Measurements from ENCODE around the gene CDPF1. TPM values are rescaled to one million over a fixed set of nuclear protein-coding genes. Genes with fewer than 3 reads are reported as not detected.

Gene CDPF1
- total RNA-seq, 1 donor from 2014 or later = 6.4 TPM

DNA sequence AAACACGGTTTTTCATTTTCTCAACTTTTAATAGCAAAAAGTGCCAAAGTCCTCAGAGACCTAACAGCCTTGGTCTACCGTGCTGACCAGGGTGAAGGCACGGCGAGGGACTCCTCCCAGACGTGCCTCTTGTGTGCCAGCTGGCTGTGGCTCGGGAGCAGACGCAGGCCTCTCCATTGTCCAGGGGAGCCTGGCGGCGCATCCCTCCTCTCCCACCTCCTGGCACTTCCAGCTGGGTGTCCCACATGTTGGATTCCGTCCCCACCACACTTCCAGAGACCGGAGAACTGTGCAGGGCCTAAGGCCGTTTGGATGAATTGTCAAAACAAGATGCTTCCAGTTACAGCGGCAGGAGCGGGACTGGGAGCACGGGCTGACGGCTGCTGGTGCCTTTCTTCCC is 11.6 kb downstream of the CDPF1 start:
- H3K9me3 ChIP-seq (replicated peaks) = no peaks in the 10 kb centered on the region
- H3K4me3 ChIP-seq = no peak overlapping the region
- H3K27me3 ChIP-seq (ENCODE audit: low read depth) = no peaks in the 10 kb centered on the region
- H3K4me1 ChIP-seq = peaks cover 74% of the 10 kb centered on the region
- no peak for DNase-seq
- peaks cover 39% of the 10 kb centered on the region for H3K36me3 ChIP-seq
- H3K27ac ChIP-seq (replicated peaks) = peak overlapping the region; percentile 83
- TF ChIP-seq, protein P1, sequence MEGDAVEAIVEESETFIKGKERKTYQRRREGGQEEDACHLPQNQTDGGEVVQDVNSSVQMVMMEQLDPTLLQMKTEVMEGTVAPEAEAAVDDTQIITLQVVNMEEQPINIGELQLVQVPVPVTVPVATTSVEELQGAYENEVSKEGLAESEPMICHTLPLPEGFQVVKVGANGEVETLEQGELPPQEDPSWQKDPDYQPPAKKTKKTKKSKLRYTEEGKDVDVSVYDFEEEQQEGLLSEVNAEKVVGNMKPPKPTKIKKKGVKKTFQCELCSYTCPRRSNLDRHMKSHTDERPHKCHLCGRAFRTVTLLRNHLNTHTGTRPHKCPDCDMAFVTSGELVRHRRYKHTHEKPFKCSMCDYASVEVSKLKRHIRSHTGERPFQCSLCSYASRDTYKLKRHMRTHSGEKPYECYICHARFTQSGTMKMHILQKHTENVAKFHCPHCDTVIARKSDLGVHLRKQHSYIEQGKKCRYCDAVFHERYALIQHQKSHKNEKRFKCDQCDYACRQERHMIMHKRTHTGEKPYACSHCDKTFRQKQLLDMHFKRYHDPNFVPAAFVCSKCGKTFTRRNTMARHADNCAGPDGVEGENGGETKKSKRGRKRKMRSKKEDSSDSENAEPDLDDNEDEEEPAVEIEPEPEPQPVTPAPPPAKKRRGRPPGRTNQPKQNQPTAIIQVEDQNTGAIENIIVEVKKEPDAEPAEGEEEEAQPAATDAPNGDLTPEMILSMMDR (IDR thresholded peaks at IDR 0.05; ENCODE audit: borderline replicate concordance) = no peak
- intact Hi-C loops (cut with micrococcal nuclease) = no loop called here

DNA sequence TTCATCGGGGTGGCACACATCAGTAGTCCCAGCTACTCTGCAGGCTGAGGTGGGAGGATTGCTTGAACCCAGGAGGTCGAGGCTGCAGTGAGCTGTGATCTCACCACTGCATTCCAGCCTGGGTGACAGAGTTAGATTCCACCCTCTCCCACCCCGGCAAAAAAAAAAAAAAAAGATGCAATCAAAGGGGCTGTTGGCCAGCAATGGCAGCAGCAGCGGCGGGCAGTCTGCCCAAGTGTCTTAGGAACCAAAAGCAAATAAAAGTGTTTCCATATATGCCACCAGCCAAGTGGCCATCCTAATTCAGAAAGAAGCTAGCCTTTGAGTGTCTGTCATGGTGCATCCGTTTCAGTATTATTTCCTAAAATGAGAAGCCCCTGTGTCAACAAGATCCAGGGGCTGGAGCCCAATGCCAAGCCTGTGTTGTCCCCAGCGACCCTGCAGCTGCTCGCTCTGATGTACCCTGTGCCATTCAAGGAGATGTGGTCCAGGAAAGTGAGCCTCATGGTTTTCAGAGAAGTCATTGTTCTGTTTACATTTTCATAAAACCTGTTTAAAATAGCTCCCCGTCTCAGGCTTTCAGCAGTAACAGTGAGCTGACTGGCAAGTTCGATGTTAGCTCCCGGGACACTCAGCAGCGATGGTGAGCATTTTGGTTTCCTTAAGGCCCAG is 12.5 kb downstream of the CDPF1 start:
- Histone ChIP-seq H3K4me1 (peaks cover 79% of the 10 kb centered on the region), H3K27me3 (ENCODE audit: low read depth) (no peaks in the 10 kb centered on the region), H3K27ac (replicated peaks) (peak overlapping the region; percentile 83), H3K9me3 (replicated peaks) (no peaks in the 10 kb centered on the region), H3K36me3 (peaks cover 40% of the 10 kb centered on the region), H3K4me3 (no peak overlapping the region)
- TF ChIP-seq, protein P1 (IDR thresholded peaks at IDR 0.05; ENCODE audit: borderline replicate concordance) = no peak
- peak; percentile 69 for DNase-seq
- intact Hi-C loops (cut with micrococcal nuclease) = no loop called here

DNA sequence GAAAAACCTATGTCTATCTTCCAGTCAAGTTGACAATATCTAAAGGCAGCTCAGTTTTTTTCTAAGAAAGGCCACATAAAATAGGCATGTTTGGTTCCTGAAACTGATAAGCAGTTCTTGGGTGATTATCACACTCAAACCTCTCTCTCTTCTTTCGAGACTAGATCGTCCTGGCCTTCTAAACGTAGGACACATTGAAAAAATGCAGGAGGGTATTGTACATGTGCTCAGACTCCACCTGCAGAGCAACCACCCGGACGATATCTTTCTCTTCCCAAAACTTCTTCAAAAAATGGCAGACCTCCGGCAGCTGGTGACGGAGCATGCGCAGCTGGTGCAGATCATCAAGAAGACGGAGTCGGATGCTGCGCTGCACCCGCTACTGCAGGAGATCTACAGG is 15.1 kb downstream of the CDPF1 start:
- H3K4me3 ChIP-seq = no peak overlapping the region
- no peaks in the 10 kb centered on the region for H3K9me3 ChIP-seq (replicated peaks)
- peaks cover 54% of the 10 kb centered on the region for H3K36me3 ChIP-seq
- intact Hi-C loops (cut with micrococcal nuclease) = no loop called here
- no peaks in the 10 kb centered on the region for H3K27me3 ChIP-seq (ENCODE audit: low read depth)
- peak overlapping the region; percentile 84 for H3K27ac ChIP-seq (replicated peaks)
- H3K4me1 ChIP-seq = peaks cover 59% of the 10 kb centered on the region
- no peak for DNase-seq
- TF ChIP-seq, protein P1 (IDR thresholded peaks at IDR 0.05; ENCODE audit: borderline replicate concordance) = no peak

DNA sequence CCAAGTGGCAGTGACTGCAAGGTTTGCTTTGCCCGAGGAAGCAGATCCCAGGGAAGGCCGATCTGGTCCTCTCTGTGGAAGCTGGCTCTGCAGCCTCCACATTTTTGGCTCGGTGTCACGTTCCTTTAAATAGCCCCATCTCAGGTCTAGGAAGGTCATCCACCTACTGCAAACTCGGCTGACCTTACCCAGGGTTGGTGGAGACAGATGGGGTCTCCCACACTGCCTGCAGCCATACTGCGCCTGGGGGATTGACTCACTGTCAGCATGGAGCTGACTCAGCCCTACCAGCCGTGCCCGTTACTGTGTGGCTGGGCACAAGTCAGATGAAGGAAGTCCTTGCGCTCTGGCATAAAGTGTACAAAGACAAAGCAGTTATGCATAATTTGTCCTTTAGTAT is 16.9 kb downstream of the CDPF1 start:
- Histone ChIP-seq H3K4me3 (no peak overlapping the region), H3K9me3 (replicated peaks) (no peaks in the 10 kb centered on the region), H3K27me3 (ENCODE audit: low read depth) (no peaks in the 10 kb centered on the region), H3K27ac (replicated peaks) (peak overlapping the region; percentile 84), H3K36me3 (peaks cover 43% of the 10 kb centered on the region), H3K4me1 (peaks cover 44% of the 10 kb centered on the region)
- intact Hi-C loops (cut with micrococcal nuclease) = no loop called here
- TF ChIP-seq, protein P1 (IDR thresholded peaks at IDR 0.05; ENCODE audit: borderline replicate concordance) = no peak
- peak; percentile 50 for DNase-seq

DNA sequence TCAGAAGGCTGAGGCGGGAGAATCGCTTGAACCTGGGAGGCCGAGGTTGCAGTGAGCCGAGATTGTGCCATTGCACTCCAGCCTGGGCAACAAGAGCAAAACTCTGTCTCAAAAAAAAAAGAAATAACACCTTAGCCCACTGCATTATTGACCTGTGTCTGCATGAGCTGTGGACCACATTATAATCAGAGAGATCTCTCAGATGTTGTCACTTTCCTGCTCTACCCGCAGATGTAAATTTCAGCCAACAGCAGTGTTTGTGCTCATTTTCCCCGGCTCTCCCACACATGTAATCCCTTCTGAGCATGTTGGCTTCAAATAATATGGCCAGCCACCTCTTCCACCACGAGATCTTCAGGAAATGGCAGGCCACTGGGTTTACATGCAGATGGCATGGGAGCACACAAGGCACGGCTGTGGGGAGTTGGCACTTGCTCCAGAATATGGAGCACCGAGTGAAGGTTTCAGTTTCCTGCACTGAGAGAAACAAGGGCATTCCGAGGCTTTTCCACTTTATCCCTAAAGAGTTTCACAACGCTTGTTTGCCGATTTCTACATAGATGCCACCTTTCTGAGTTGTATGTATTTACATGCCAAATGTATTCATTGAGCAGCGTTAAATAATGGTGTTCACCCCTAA is 19.7 kb downstream of the CDPF1 start:
- intact Hi-C loops (cut with micrococcal nuclease) = no loop called here
- no peak for DNase-seq

More for the DNA sequence above, 19.7 kb downstream of the CDPF1 start:
- Histone ChIP-seq H3K36me3 (peaks cover 41% of the 10 kb centered on the region), H3K4me3 (no peak overlapping the region), H3K4me1 (peaks cover 21% of the 10 kb centered on the region), H3K27ac (replicated peaks) (no peak overlapping the region), H3K9me3 (replicated peaks) (no peaks in the 10 kb centered on the region), H3K27me3 (ENCODE audit: low read depth) (no peaks in the 10 kb centered on the region)
- TF ChIP-seq, protein P1 (IDR thresholded peaks at IDR 0.05; ENCODE audit: borderline replicate concordance) = no peak

Data from left ventricle myocardium inferior (tissue), 1 donor.